Measurements from ENCODE around the gene CPM. TPM values are rescaled to one million over a fixed set of nuclear protein-coding genes. Genes with fewer than 3 reads are reported as not detected.

CPM gene
- total RNA-seq, 1 experiment from 2014 or later = 0.96 TPM

GRCh38 chr12:68901551-68901950 lies 31.4 kb downstream of the CPM start (continued):
- no peak for TF ChIP-seq ZNF232 (CRISPR knock-in tag; IDR thresholded peaks at IDR 0.05)

DNA sequence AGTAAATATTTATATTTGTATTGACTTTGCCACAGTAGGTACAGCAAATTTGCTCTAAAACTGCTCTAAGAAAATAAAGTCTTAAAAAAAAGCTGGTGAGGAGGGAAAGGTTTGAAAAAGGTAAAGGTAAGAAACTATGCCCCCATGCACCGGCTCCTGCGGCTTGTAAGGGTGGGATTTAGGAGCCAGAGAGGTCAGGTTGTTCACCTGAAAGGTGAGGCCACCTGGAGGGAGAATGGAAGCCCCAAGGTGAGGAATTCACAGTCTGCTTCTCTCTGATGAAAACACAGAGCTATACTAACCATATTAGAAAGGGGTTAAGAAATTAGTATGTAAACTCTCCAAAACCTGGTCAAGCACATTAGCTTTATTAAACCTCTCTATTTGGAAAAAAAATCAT lies 31.8 kb downstream of the CPM start:
- 0 out of 2 replicates have a peak, but pooled peaks cover 6% of the 10 kb centered on the region for H3K9me3 Mint-ChIP-seq
- ATAC-seq = no peak
- H3K4me3 Mint-ChIP-seq = no peak overlapping the region
- H3K36me3 Mint-ChIP-seq = no peaks in the 10 kb centered on the region
- CTCF ChIA-PET = no interaction called here
- POLR2A ChIA-PET = no interaction called here
- peaks cover 4% of the 10 kb centered on the region for H3K4me1 Mint-ChIP-seq
- TF ChIP-seq ZSCAN18 (CRISPR knock-in tag; IDR thresholded peaks at IDR 0.05) = no peak
- TF ChIP-seq ZNF138 (CRISPR knock-in tag; conservative IDR thresholded peaks at IDR 0.05) = no peak
- TF ChIP-seq FOXK1 (CRISPR knock-in tag; IDR thresholded peaks at IDR 0.05) = no peak
- no peak for TF ChIP-seq HMGXB4 (CRISPR knock-in tag; IDR thresholded peaks at IDR 0.05)
- no peak for TF ChIP-seq SP1 (CRISPR knock-in tag; conservative IDR thresholded peaks at IDR 0.05)
- TF ChIP-seq ZNF121 (CRISPR knock-in tag; IDR thresholded peaks at IDR 0.05) = no peak
- no peak for TF ChIP-seq ELF4 (CRISPR knock-in tag; IDR thresholded peaks at IDR 0.05; ENCODE audit: low read depth)
- no peak for TF ChIP-seq ESRRA (CRISPR knock-in tag; IDR thresholded peaks at IDR 0.05; ENCODE audit: borderline replicate concordance)
- TF ChIP-seq JAZF1 (CRISPR knock-in tag; IDR thresholded peaks at IDR 0.05) = no peak
- no peak for TF ChIP-seq AFF4 (CRISPR knock-in tag; IDR thresholded peaks at IDR 0.05; ENCODE audit: borderline replicate concordance)
- TF ChIP-seq, protein P1, sequence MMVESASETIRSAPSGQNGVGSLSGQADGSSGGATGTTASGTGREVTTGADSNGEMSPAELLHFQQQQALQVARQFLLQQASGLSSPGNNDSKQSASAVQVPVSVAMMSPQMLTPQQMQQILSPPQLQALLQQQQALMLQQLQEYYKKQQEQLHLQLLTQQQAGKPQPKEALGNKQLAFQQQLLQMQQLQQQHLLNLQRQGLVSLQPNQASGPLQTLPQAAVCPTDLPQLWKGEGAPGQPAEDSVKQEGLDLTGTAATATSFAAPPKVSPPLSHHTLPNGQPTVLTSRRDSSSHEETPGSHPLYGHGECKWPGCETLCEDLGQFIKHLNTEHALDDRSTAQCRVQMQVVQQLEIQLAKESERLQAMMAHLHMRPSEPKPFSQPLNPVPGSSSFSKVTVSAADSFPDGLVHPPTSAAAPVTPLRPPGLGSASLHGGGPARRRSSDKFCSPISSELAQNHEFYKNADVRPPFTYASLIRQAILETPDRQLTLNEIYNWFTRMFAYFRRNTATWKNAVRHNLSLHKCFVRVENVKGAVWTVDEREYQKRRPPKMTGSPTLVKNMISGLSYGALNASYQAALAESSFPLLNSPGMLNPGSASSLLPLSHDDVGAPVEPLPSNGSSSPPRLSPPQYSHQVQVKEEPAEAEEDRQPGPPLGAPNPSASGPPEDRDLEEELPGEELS (CRISPR knock-in tag; IDR thresholded peaks at IDR 0.05) = no peak
- TF ChIP-seq, protein P2, sequence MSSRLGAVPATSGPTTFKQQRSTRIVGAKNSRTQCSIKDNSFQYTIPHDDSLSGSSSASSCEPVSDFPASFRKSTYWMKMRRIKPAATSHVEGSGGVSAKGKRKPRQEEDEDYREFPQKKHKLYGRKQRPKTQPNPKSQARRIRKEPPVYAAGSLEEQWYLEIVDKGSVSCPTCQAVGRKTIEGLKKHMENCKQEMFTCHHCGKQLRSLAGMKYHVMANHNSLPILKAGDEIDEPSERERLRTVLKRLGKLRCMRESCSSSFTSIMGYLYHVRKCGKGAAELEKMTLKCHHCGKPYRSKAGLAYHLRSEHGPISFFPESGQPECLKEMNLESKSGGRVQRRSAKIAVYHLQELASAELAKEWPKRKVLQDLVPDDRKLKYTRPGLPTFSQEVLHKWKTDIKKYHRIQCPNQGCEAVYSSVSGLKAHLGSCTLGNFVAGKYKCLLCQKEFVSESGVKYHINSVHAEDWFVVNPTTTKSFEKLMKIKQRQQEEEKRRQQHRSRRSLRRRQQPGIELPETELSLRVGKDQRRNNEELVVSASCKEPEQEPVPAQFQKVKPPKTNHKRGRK (CRISPR knock-in tag; IDR thresholded peaks at IDR 0.05; ENCODE audit: borderline replicate concordance) = no peak
- TF ChIP-seq, protein P3, sequence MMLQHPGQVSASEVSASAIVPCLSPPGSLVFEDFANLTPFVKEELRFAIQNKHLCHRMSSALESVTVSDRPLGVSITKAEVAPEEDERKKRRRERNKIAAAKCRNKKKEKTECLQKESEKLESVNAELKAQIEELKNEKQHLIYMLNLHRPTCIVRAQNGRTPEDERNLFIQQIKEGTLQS (CRISPR knock-in tag; conservative IDR thresholded peaks at IDR 0.05) = no peak
- TF ChIP-seq ETV6 (CRISPR knock-in tag; IDR thresholded peaks at IDR 0.05) = no peak
- TF ChIP-seq ZBTB43 (CRISPR knock-in tag; IDR thresholded peaks at IDR 0.05) = no peak
- no peak for TF ChIP-seq TCF7 (CRISPR knock-in tag; IDR thresholded peaks at IDR 0.05; ENCODE audit: low read depth)
- TF ChIP-seq GABPB1 (CRISPR knock-in tag; IDR thresholded peaks at IDR 0.05) = no peak
- no peak overlapping the region for H3K27ac Mint-ChIP-seq
- no peak for DNase-seq (ENCODE audit: low spot score)
- H3K27me3 Mint-ChIP-seq (ENCODE audit: low read depth) = no peaks in the 10 kb centered on the region

Data from WTC11 (cell line).